Neural crest cell (in vitro differentiated cells): ENCODE measurements around the gene NTNG1. TPM values are rescaled to one million over a fixed set of nuclear protein-coding genes. Genes with fewer than 3 reads are reported as not detected.

Source experiments
- DNase-seq: peaks from one replicate; pipeline ENCODE4 v3.0.0; 2021; ENCODE audit warnings: low read depth, mixed read lengths, low spot score
- H3K27ac Mint-ChIP-seq: one replicate; pipeline ENCODE4 v1.8.0; 2021; ENCODE audit warnings: mild to moderate bottlenecking, mixed read lengths; ENCODE audit not compliant: unreplicated experiment
- H3K27me3 Mint-ChIP-seq: 2 replicates; pipeline ENCODE4 v1.8.0; 2021; ENCODE audit warnings: low read depth, mild to moderate bottlenecking, mixed read lengths
- H3K36me3 Mint-ChIP-seq: 2 replicates; pipeline ENCODE4 v1.8.0; 2021; ENCODE audit warnings: low read depth, mild to moderate bottlenecking, mixed read lengths
- H3K4me1 Mint-ChIP-seq: 2 replicates; pipeline ENCODE4 v1.8.0; 2021; ENCODE audit warnings: mixed read lengths
- H3K4me3 Mint-ChIP-seq: one replicate; pipeline ENCODE4 v1.8.0; 2021; ENCODE audit warnings: mild to moderate bottlenecking, mixed read lengths
- H3K9me3 Mint-ChIP-seq: 2 replicates; pipeline ENCODE4 v1.8.0; 2021; ENCODE audit warnings: mixed read lengths
- total RNA-seq: library from RNA; stranded (reverse); gene quantifications from 2 replicates; pipeline ENCODE4 v1.2.1, GENCODE V29; 2021
- TF ChIP-seq, protein P1 (sequence below): fragments of 200-600 bp; sonication (generic); conservative IDR thresholded peaks from 2 replicates; pipeline ENCODE4 v1.5.0; 2021; ENCODE audit warnings: antibody characterized with exemption, mild to moderate bottlenecking

The NTNG1 gene
- total RNA-seq, 1 donor from 2014 or later: 1.1 TPM

DNA sequence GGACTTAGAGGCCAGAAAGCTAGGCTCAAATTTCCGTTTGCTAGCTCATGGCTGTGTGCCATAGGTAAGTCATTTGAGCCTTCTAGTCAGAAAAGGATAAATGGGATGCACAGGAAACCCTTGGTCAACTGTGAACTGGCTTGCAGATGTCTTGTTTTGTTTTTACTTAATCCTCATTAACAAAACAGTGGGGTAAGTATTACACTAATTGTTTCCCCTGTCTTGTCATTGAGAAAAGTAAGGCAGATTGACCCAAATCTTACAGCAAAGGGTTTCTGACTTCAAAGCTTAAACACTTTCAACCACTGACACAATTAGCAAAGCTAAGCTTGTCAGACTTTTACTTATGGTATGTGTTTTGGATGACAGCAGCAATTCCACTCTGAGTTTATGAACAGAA lies 291.3 kb downstream of the NTNG1 start:
- Mint-ChIP-seq H3K27ac (no peak overlapping the region), H3K27me3 (no peaks in the 10 kb centered on the region), H3K4me3 (no peak overlapping the region), H3K36me3 (peaks cover 2% of the 10 kb centered on the region), H3K4me1 (no peaks in the 10 kb centered on the region), H3K9me3 (peaks cover 2% of the 10 kb centered on the region)
- no peak for DNase-seq
- TF ChIP-seq, protein P1, sequence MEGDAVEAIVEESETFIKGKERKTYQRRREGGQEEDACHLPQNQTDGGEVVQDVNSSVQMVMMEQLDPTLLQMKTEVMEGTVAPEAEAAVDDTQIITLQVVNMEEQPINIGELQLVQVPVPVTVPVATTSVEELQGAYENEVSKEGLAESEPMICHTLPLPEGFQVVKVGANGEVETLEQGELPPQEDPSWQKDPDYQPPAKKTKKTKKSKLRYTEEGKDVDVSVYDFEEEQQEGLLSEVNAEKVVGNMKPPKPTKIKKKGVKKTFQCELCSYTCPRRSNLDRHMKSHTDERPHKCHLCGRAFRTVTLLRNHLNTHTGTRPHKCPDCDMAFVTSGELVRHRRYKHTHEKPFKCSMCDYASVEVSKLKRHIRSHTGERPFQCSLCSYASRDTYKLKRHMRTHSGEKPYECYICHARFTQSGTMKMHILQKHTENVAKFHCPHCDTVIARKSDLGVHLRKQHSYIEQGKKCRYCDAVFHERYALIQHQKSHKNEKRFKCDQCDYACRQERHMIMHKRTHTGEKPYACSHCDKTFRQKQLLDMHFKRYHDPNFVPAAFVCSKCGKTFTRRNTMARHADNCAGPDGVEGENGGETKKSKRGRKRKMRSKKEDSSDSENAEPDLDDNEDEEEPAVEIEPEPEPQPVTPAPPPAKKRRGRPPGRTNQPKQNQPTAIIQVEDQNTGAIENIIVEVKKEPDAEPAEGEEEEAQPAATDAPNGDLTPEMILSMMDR: no peak

DNA sequence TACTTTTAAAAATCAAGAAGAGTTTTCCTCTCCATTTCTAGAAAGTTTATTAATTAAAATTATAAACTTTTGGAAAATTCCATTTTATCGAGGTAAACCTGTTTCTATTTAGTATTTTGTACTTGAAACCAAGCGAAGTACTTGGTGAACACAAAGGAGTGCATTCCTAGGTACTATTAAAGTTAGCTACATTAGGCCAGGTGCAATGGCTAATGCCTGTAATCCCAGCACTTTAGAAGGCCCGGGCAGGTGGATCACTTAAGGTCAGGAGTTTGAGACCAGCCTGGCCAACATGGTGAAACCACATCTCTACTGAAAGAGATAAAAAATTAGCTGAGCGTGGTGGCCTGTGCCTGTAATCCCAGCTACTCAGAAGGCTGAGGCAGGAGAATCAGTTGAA lies 292.2 kb downstream of the NTNG1 start:
- Mint-ChIP-seq H3K4me1 (no peaks in the 10 kb centered on the region), H3K27me3 (no peaks in the 10 kb centered on the region), H3K9me3 (peaks cover 2% of the 10 kb centered on the region), H3K4me3 (no peak overlapping the region), H3K27ac (no peak overlapping the region), H3K36me3 (peaks cover 2% of the 10 kb centered on the region)
- TF ChIP-seq, protein P1: no peak
- no peak for DNase-seq

DNA sequence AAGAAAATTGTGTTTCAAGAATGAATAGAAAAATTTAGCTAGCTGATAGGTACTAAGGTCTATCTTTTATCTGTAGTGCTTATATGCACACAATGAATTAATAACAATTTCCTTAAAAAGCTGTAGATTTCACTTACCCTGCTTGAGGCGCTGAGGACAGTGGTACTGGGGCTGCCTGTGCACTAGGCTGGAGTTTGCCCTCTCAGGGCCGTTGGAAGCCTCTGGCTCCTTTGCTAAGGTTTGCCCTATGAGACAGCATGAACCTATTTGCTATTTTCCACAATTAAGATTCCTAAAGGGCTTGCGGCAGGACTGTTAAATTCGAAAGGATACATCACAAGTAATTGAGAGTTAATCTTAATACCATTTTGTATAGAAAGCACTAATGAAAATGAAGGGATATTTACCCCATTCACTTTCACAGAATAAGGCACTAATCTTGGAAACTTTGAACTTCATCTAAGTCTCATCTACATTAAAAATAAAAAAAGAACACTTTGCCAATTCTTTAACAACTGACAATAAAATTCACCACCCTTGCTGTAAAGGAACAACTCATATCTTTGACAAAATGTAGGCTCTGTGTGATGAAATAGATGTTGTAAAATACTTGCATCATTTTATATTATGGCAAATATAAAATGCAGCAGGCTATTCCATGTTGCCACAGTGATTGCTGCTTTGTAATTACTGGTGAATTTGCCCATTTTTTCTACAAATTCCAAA lies 293.0 kb downstream of the NTNG1 start:
- DNase-seq: no peak
- TF ChIP-seq, protein P1: no peak
- peaks cover 2% of the 10 kb centered on the region for H3K36me3 Mint-ChIP-seq
- no peaks in the 10 kb centered on the region for H3K4me1 Mint-ChIP-seq
- no peaks in the 10 kb centered on the region for H3K27me3 Mint-ChIP-seq
- no peak overlapping the region for H3K27ac Mint-ChIP-seq
- peaks cover 2% of the 10 kb centered on the region for H3K9me3 Mint-ChIP-seq
- no peak overlapping the region for H3K4me3 Mint-ChIP-seq

DNA sequence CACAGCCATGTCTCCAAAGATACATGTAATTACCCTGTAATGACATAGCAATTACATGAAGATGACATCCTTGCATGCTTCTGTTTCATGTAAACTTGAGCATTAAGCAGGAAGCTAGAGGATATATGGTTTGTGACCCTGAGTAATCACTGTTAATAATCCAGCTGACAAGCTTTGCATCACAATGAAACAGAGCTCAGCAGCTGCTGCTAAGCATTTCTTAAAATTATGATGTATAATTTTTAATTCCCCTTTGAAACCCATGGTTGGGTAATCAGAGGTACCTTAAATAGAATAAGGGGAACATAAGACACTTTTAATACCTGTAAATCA lies 293.5 kb downstream of the NTNG1 start:
- no peak overlapping the region for H3K4me3 Mint-ChIP-seq
- no peak overlapping the region for H3K27ac Mint-ChIP-seq

DNA sequence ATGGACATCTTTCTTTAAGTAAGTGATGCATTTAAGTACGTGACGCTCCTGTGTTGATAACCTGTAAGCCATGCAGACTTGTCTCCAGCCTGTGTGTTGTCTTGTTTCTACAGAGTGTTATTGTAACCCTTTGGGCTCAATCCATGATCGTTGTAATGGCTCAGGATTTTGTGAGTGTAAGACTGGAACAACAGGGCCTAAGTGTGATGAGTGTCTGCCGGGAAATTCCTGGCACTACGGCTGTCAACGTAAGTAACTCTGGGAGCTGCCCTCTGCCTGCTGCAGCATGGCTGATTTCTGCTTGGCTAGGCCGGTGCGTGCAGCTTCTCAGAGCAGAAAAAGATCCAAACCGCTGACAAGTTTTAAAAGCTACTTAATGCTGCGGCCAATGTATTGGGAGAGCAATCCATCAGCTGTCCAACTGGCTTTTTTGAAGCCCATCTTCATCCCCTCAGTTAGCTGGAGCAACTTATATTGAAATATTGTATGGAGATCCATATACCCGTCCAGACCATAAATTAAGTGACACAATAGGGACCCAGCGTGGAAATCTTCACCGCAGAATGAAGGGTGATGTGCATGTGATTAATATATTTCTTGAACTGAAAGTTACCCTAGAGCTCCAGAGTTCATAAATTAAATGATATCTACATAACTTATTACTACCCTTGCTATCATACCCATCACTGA lies 295.9 kb downstream of the NTNG1 start:
- H3K4me3 Mint-ChIP-seq: no peak overlapping the region
- H3K27ac Mint-ChIP-seq: no peak overlapping the region
- H3K4me1 Mint-ChIP-seq: no peaks in the 10 kb centered on the region
- H3K9me3 Mint-ChIP-seq: no peaks in the 10 kb centered on the region
- no peak for DNase-seq
- TF ChIP-seq, protein P1: no peak
- H3K27me3 Mint-ChIP-seq: no peaks in the 10 kb centered on the region
- no peaks in the 10 kb centered on the region for H3K36me3 Mint-ChIP-seq

More for the DNA sequence above, 293.5 kb downstream of the NTNG1 start:
- TF ChIP-seq, protein P1: no peak
- no peaks in the 10 kb centered on the region for H3K36me3 Mint-ChIP-seq
- peaks cover 2% of the 10 kb centered on the region for H3K9me3 Mint-ChIP-seq
- no peak for DNase-seq
- no peaks in the 10 kb centered on the region for H3K4me1 Mint-ChIP-seq
- H3K27me3 Mint-ChIP-seq: no peaks in the 10 kb centered on the region
